Liver (tissue), 3 donors: Measurements from ENCODE around the gene PSENEN.

ENCODE experiments used
- CTCF ChIP-seq: fragments of 150-350 bp; IDR thresholded peaks from 2 replicates; pipeline ENCODE4 v1.5.1; 2017; ENCODE audit warnings: improper control_type of control experiment, low read depth, low read length; ENCODE audit not compliant: missing input control
- EGR1 ChIP-seq, 2 donors: IDR thresholded peaks; 2 replicates each; pipeline ENCODE4 v1.6.1; 2016 to 2018; ENCODE audit warnings: antibody characterized with exemption in 2 of 2, low read depth in 2 of 2
- FOXA2 ChIP-seq: IDR thresholded peaks from 2 replicates; pipeline ENCODE4 v1.6.1; 2016; ENCODE audit warnings: antibody characterized with exemption
- GABPA ChIP-seq, 2 donors: IDR thresholded peaks in 1 of 2; conservative IDR thresholded peaks in 1 of 2; 2 replicates each; pipeline ENCODE4 v1.6.1; 2016; ENCODE audit warnings: antibody characterized with exemption in 2 of 2, mild to moderate bottlenecking in 1 of 2, moderate library complexity in 1 of 2
- NR2F2 ChIP-seq: IDR thresholded peaks from 2 replicates; pipeline ENCODE4 v1.6.1; 2016; ENCODE audit warnings: antibody characterized with exemption
- RAD21 ChIP-seq, 2 donors: IDR thresholded peaks; 2 replicates each; pipeline ENCODE4 v1.6.1; 2016; ENCODE audit warnings: antibody characterized with exemption in 2 of 2, mild to moderate bottlenecking in 2 of 2
- RXRA ChIP-seq, 2 donors: IDR thresholded peaks; 2 replicates each; pipeline ENCODE4 v1.6.1; 2017 to 2018; ENCODE audit warnings: antibody characterized with exemption in 2 of 2, mild to moderate bottlenecking in 1 of 2
- SP1 ChIP-seq: IDR thresholded peaks from 2 replicates; pipeline ENCODE4 v1.6.1; 2018; ENCODE audit warnings: antibody characterized with exemption, mild to moderate bottlenecking
- TAF1 ChIP-seq: conservative IDR thresholded peaks from 2 replicates; pipeline ENCODE4 v1.6.1; 2016; ENCODE audit warnings: antibody characterized with exemption, mild to moderate bottlenecking
- YY1 ChIP-seq: IDR thresholded peaks from 2 replicates; pipeline ENCODE4 v1.6.1; 2016; ENCODE audit warnings: antibody characterized with exemption, mild to moderate bottlenecking
- ZBTB33 ChIP-seq: IDR thresholded peaks from 2 replicates; pipeline ENCODE4 v1.6.1; 2016; ENCODE audit warnings: antibody characterized with exemption
- TF ChIP-seq, protein P1 (sequence below): IDR thresholded peaks from 2 replicates; pipeline ENCODE4 v1.6.1; 2016; ENCODE audit warnings: antibody characterized with exemption, mild to moderate bottlenecking
- TF ChIP-seq, protein P2 (sequence below): IDR thresholded peaks from 2 replicates; pipeline ENCODE4 v1.6.1; 2016; ENCODE audit warnings: antibody characterized with exemption
- TF ChIP-seq, protein P3 (sequence below): IDR thresholded peaks from 2 replicates; pipeline ENCODE4 v1.6.1; 2016; ENCODE audit warnings: antibody characterized with exemption
- donor health status: healthy.
- donor health status: healthy.

- TF ChIP-seq, protein P1, sequence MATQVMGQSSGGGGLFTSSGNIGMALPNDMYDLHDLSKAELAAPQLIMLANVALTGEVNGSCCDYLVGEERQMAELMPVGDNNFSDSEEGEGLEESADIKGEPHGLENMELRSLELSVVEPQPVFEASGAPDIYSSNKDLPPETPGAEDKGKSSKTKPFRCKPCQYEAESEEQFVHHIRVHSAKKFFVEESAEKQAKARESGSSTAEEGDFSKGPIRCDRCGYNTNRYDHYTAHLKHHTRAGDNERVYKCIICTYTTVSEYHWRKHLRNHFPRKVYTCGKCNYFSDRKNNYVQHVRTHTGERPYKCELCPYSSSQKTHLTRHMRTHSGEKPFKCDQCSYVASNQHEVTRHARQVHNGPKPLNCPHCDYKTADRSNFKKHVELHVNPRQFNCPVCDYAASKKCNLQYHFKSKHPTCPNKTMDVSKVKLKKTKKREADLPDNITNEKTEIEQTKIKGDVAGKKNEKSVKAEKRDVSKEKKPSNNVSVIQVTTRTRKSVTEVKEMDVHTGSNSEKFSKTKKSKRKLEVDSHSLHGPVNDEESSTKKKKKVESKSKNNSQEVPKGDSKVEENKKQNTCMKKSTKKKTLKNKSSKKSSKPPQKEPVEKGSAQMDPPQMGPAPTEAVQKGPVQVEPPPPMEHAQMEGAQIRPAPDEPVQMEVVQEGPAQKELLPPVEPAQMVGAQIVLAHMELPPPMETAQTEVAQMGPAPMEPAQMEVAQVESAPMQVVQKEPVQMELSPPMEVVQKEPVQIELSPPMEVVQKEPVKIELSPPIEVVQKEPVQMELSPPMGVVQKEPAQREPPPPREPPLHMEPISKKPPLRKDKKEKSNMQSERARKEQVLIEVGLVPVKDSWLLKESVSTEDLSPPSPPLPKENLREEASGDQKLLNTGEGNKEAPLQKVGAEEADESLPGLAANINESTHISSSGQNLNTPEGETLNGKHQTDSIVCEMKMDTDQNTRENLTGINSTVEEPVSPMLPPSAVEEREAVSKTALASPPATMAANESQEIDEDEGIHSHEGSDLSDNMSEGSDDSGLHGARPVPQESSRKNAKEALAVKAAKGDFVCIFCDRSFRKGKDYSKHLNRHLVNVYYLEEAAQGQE, result no peak
- TF ChIP-seq CTCF, result no peak
- no peak for TF ChIP-seq RAD21 (IDR thresholded peaks at IDR 0.05)
- no peak for TF ChIP-seq EGR1 (IDR thresholded peaks at IDR 0.05; ENCODE audit: low read depth in 2 of 2)
- TF ChIP-seq TAF1, result no peak
- no peak for TF ChIP-seq SP1
- TF ChIP-seq GABPA (IDR thresholded peaks at IDR 0.05 in 1 of 2, conservative IDR thresholded peaks at IDR 0.05 in 1 of 2), result no peak
- peak; percentile 68 for TF ChIP-seq YY1
- TF ChIP-seq, protein P2, sequence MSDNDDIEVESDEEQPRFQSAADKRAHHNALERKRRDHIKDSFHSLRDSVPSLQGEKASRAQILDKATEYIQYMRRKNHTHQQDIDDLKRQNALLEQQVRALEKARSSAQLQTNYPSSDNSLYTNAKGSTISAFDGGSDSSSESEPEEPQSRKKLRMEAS, result no peak
- no peak for TF ChIP-seq ZBTB33
- TF ChIP-seq NR2F2, result no peak
- TF ChIP-seq, protein P3, sequence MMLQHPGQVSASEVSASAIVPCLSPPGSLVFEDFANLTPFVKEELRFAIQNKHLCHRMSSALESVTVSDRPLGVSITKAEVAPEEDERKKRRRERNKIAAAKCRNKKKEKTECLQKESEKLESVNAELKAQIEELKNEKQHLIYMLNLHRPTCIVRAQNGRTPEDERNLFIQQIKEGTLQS, result no peak
- no peak for TF ChIP-seq RXRA (IDR thresholded peaks at IDR 0.05)
- TF ChIP-seq FOXA2, result no peak
These were observed 29.3 kb upstream of the PSENEN start for GRCh38 chr19:35715981-35716800.
